Loucy (cell line): ENCODE data around the gene SLC22A1.

Experiments
- H2AFZ ChIP-seq: fragments of 200-600 bp; sonication (generic); 2 replicates; pipeline ENCODE4 v1.6.0; 2016; ENCODE audit warnings: antibody characterized with exemption, mild to moderate bottlenecking, low read length, moderate library complexity
- H3F3A ChIP-seq: fragments of 200-600 bp; 2 replicates; pipeline ENCODE4 v1.6.0; 2016; ENCODE audit warnings: antibody characterized with exemption, low read depth, mild to moderate bottlenecking
- H3K27me3 ChIP-seq: fragments of 200-600 bp; sonication (generic); 2 replicates; pipeline ENCODE4 v1.6.1; 2014; ENCODE audit warnings: low read length, mild to moderate bottlenecking; ENCODE audit not compliant: insufficient read depth, poor library complexity, severe bottlenecking
- H3K36me3 ChIP-seq: fragments of 200-600 bp; sonication (generic); 2 replicates; pipeline ENCODE4 v1.6.1; 2016; ENCODE audit warnings: low read length; ENCODE audit not compliant: insufficient read depth
- H3K4me1 ChIP-seq: fragments of 200-600 bp; sonication (generic); 2 replicates; pipeline ENCODE4 v1.5.1; 2014; ENCODE audit warnings: low read length, mild to moderate bottlenecking; ENCODE audit not compliant: insufficient read depth, poor library complexity, severe bottlenecking
- H3K4me2 ChIP-seq: fragments of 200-600 bp; sonication (generic); 2 replicates; pipeline ENCODE4 v1.6.0; 2014; ENCODE audit warnings: antibody characterized with exemption, low read length, low read depth, mild to moderate bottlenecking; ENCODE audit not compliant: poor library complexity, severe bottlenecking
- H3K4me3 ChIP-seq: fragments of 200-600 bp; sonication (generic); 2 replicates; pipeline ENCODE4 v1.5.1; 2014; ENCODE audit warnings: low read length, mild to moderate bottlenecking, mixed read lengths; ENCODE audit not compliant: poor library complexity, severe bottlenecking
- H3K79me2 ChIP-seq: fragments of 200-600 bp; sonication (generic); 2 replicates; pipeline ENCODE4 v1.6.1; 2014; ENCODE audit warnings: low read length; ENCODE audit not compliant: insufficient read depth
- H3K9ac ChIP-seq: fragments of 200-600 bp; sonication (generic); 2 replicates; pipeline ENCODE4 v1.6.0; 2014; ENCODE audit warnings: mild to moderate bottlenecking, low read depth, low read length, moderate library complexity; ENCODE audit not compliant: poor library complexity, severe bottlenecking
- H3K9me2 ChIP-seq: fragments of 200-600 bp; sonication (generic); replicated peaks from 2 replicates; pipeline ENCODE4 v1.6.1; 2016; ENCODE audit warnings: low read depth, low read length, mixed read lengths
- H3K9me3 ChIP-seq: fragments of 200-600 bp; sonication (generic); 2 replicates; pipeline ENCODE4 v1.6.1; 2014; ENCODE audit warnings: mild to moderate bottlenecking, antibody characterized with exemption, low read length, low read depth; ENCODE audit not compliant: insufficient read depth
- H4K20me1 ChIP-seq: fragments of 200-600 bp; sonication (generic); 2 replicates; pipeline ENCODE4 v1.6.0; 2014; ENCODE audit warnings: antibody characterized with exemption, low read length, mild to moderate bottlenecking; ENCODE audit not compliant: insufficient read depth, poor library complexity, severe bottlenecking
- EZH2phosphoT487 ChIP-seq: fragments of 200-600 bp; IDR thresholded peaks from 2 replicates; pipeline ENCODE4 v1.6.1; 2018; ENCODE audit warnings: antibody characterized with exemption, mild to moderate bottlenecking, moderate library complexity, borderline replicate concordance
- TF ChIP-seq, protein P1 (sequence below): fragments of 200-600 bp; sonication (generic); conservative IDR thresholded peaks from 2 replicates; pipeline ENCODE4 v1.5.1; 2014; ENCODE audit warnings: mild to moderate bottlenecking, antibody characterized with exemption, low read length

SLC22A1 gene

GRCh38 chr6:160117137-160117536, 4.5 kb upstream of the SLC22A1 start:
- no peak overlapping the region for H3K9ac ChIP-seq
- H3F3A ChIP-seq, result no peaks in the 10 kb centered on the region
- no peak overlapping the region for H3K4me3 ChIP-seq
- no peaks in the 10 kb centered on the region for H3K36me3 ChIP-seq
- H3K9me2 ChIP-seq, result no peaks in the 10 kb centered on the region
- no peaks in the 10 kb centered on the region for H3K79me2 ChIP-seq
- H3K9me3 ChIP-seq, result peaks cover 9% of the 10 kb centered on the region; the same call in 1 of the 2 replicates
- no peaks in the 10 kb centered on the region for H3K4me1 ChIP-seq
- TF ChIP-seq, protein P1, sequence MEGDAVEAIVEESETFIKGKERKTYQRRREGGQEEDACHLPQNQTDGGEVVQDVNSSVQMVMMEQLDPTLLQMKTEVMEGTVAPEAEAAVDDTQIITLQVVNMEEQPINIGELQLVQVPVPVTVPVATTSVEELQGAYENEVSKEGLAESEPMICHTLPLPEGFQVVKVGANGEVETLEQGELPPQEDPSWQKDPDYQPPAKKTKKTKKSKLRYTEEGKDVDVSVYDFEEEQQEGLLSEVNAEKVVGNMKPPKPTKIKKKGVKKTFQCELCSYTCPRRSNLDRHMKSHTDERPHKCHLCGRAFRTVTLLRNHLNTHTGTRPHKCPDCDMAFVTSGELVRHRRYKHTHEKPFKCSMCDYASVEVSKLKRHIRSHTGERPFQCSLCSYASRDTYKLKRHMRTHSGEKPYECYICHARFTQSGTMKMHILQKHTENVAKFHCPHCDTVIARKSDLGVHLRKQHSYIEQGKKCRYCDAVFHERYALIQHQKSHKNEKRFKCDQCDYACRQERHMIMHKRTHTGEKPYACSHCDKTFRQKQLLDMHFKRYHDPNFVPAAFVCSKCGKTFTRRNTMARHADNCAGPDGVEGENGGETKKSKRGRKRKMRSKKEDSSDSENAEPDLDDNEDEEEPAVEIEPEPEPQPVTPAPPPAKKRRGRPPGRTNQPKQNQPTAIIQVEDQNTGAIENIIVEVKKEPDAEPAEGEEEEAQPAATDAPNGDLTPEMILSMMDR, result no peak
- no peak for TF ChIP-seq EZH2phosphoT487
- H2AFZ ChIP-seq, result no peak overlapping the region
- no peak overlapping the region for H3K4me2 ChIP-seq
- H4K20me1 ChIP-seq, result no peaks in the 10 kb centered on the region
- H3K27me3 ChIP-seq, result no peaks in the 10 kb centered on the region

- no peak for TF ChIP-seq EZH2phosphoT487
- TF ChIP-seq, protein P1, result no peak
- no peaks in the 10 kb centered on the region for H3K36me3 ChIP-seq
Observed at GRCh38 chr6:160118620-160119229, 2.9 kb upstream of the SLC22A1 start.

DNA sequence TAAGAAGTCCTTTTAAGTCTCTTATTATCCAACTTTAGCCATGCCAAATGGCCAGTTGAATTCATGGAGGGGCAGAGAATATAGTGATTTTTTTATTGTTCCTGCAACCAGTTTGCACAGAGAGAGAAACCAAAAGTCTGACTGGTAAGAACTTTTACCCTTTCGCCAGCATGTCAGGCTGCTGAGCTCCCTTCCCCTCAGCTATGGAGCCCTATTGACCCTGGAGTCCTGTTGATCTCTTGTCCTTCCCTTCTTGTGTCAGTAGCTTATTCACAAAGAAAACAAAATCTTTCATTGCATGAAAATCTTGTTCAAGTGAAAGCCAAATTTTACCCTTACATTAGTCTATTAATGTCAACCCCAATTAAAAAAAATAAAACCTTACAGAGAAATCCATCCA, 1.5 kb upstream of the SLC22A1 start:
- no peaks in the 10 kb centered on the region for H3K36me3 ChIP-seq
- no peaks in the 10 kb centered on the region for H3K79me2 ChIP-seq
- H3F3A ChIP-seq, result no peaks in the 10 kb centered on the region
- H2AFZ ChIP-seq, result no peak overlapping the region
- no peaks in the 10 kb centered on the region for H3K9me2 ChIP-seq
- peaks cover 9% of the 10 kb centered on the region; the same call in 1 of the 2 replicates for H3K9me3 ChIP-seq
- no peaks in the 10 kb centered on the region for H4K20me1 ChIP-seq
- H3K4me3 ChIP-seq, result no peak overlapping the region
- TF ChIP-seq, protein P1, result no peak
- no peak for TF ChIP-seq EZH2phosphoT487
- H3K4me1 ChIP-seq, result no peaks in the 10 kb centered on the region
- no peaks in the 10 kb centered on the region for H3K27me3 ChIP-seq
- H3K4me2 ChIP-seq, result no peak overlapping the region
- H3K9ac ChIP-seq, result no peak overlapping the region

More at GRCh38 chr6:160118620-160119229, 2.9 kb upstream of the SLC22A1 start:
- no peaks in the 10 kb centered on the region for H3K4me1 ChIP-seq
- H2AFZ ChIP-seq, result no peak overlapping the region
- no peaks in the 10 kb centered on the region for H3K9me2 ChIP-seq
- H3K79me2 ChIP-seq, result no peaks in the 10 kb centered on the region
- no peaks in the 10 kb centered on the region for H3F3A ChIP-seq
- peaks cover 9% of the 10 kb centered on the region; the same call in 1 of the 2 replicates for H3K9me3 ChIP-seq
- no peaks in the 10 kb centered on the region for H3K27me3 ChIP-seq
- no peak overlapping the region for H3K9ac ChIP-seq
- H3K4me2 ChIP-seq, result no peak overlapping the region
- no peak overlapping the region for H3K4me3 ChIP-seq
- H4K20me1 ChIP-seq, result no peaks in the 10 kb centered on the region
